Keratinocyte (primary cell): ENCODE results near the gene PAX5. TPM values are rescaled to one million over a fixed set of nuclear protein-coding genes. Genes with fewer than 3 reads are reported as not detected.

Experiments used
- DNase-seq: peaks from one replicate; pipeline ENCODE4 v3.0.0-alpha.2; 2011; ENCODE audit warnings: low read depth, missing footprints, low spot score
- FAIRE-seq: peaks from 2 replicates; lab custom pipeline; 2011; peaks lifted over from hg19 to GRCh38; lab: Jason Lieb, UNC
- H2AFZ ChIP-seq: 2 replicates; pipeline ENCODE4 v1.6.0; 2012; ENCODE audit warnings: low read length, control low read depth, inconsistent platforms; ENCODE audit not compliant: control insufficient read depth
- H3K27ac ChIP-seq: 2 replicates; pipeline ENCODE4 v1.5.1; 2011; ENCODE audit warnings: low read length; ENCODE audit not compliant: control insufficient read depth, insufficient read depth
- H3K27me3 ChIP-seq: 3 replicates; pipeline ENCODE4 v1.6.0; 2011; ENCODE audit warnings: low read length; ENCODE audit not compliant: control insufficient read depth, insufficient read depth; ENCODE audit errors: extremely low read depth
- H3K36me3 ChIP-seq, 2 experiments: 2 replicates in 1 of 2; 3 replicates in 1 of 2; pipeline ENCODE4 v1.5.1; 2011; ENCODE audit warnings: low read length in 2 of 2, mild to moderate bottlenecking in 1 of 2; ENCODE audit not compliant: control insufficient read depth in 2 of 2, insufficient read depth in 2 of 2; ENCODE audit errors: extremely low read depth in 1 of 2
- H3K4me1 ChIP-seq: 3 replicates; pipeline ENCODE4 v1.5.1; 2011; ENCODE audit warnings: low read length; ENCODE audit not compliant: control insufficient read depth, insufficient read depth; ENCODE audit errors: extremely low read depth
- H3K4me2 ChIP-seq: 3 replicates; pipeline ENCODE4 v1.6.0; 2011; ENCODE audit warnings: low read depth, low read length; ENCODE audit not compliant: control insufficient read depth, insufficient read depth; ENCODE audit errors: extremely low read depth
- H3K4me3 ChIP-seq, 3 experiments: fragments of 200-600 bp in 1 of 3; sonication (generic) in 1 of 3; 2 replicates in 2 of 3; 3 replicates in 1 of 3; pipeline ENCODE4 v1.5.1; 2011 to 2016; ENCODE audit warnings: low read length in 3 of 3, mild to moderate bottlenecking in 3 of 3, control low read depth in 2 of 3, inconsistent platforms in 1 of 3, low read depth in 1 of 3, mixed read lengths in 1 of 3, mixed run types in 1 of 3, moderate library complexity in 1 of 3; ENCODE audit not compliant: control insufficient read depth in 2 of 3, insufficient read depth in 2 of 3; ENCODE audit errors: extremely low read depth in 1 of 3
- H3K79me2 ChIP-seq: 2 replicates; pipeline ENCODE4 v1.6.0; 2012; ENCODE audit warnings: low read length; ENCODE audit not compliant: control insufficient read depth, insufficient read depth
- H3K9ac ChIP-seq: 3 replicates; pipeline ENCODE4 v1.6.0; 2011; ENCODE audit warnings: low read length; ENCODE audit not compliant: control insufficient read depth, insufficient read depth; ENCODE audit errors: extremely low read depth
- H3K9me1 ChIP-seq: 3 replicates; pipeline ENCODE4 v1.6.0; 2011; ENCODE audit warnings: low read length; ENCODE audit not compliant: control insufficient read depth, insufficient read depth; ENCODE audit errors: extremely low read depth
- H3K9me3 ChIP-seq: 2 replicates; pipeline ENCODE4 v1.5.1; 2012; ENCODE audit warnings: low read depth, low read length; ENCODE audit not compliant: control insufficient read depth
- H4K20me1 ChIP-seq: 3 replicates; pipeline ENCODE4 v1.6.0; 2011; ENCODE audit warnings: low read length; ENCODE audit not compliant: control insufficient read depth, insufficient read depth; ENCODE audit errors: extremely low read depth
- EZH2 ChIP-seq: IDR thresholded peaks from one replicate; pipeline ENCODE4 v1.6.1; 2012; ENCODE audit warnings: inconsistent platforms, mild to moderate bottlenecking, low read length, moderate library complexity
- dilution Hi-C: fragments of 300-500 bp; cut with MboI; formaldehyde crosslinking; loops from one replicate; pipeline ENCODE4 v1.7.0; 2020; ENCODE audit warnings: low sequenced_read_pairs; ENCODE audit not compliant: extremely low pct_ligation_motif_present
- polyA plus RNA-seq, 5 experiments: library from polyadenylated mRNA; depleted of rRNA in 3 of 5; stranded (reverse) in 3 of 5; stranded (forward) in 1 of 5; unstranded in 1 of 5; fragments of >200 nt; gene quantifications; 1 replicate in 1 of 5; 2 replicates in 3 of 5; 3 replicates in 1 of 5; pipeline versions ENCODE4 v1.2.1 to v1.2.3, GENCODE V29; 2011 to 2012; ENCODE audit warnings: missing spikeins in 2 of 5, low read depth in 1 of 5, low replicate concordance in 1 of 5
- TF ChIP-seq, protein P1 (sequence below), 3 experiments: IDR thresholded peaks in 1 of 3; conservative IDR thresholded peaks in 1 of 3; optimal IDR thresholded peaks in 1 of 3; 2 replicates in 2 of 3; 3 replicates in 1 of 3; pipeline versions ENCODE3 to v1.5.1; 2011; ENCODE audit warnings: low read length in 3 of 3, mild to moderate bottlenecking in 3 of 3, moderate library complexity in 2 of 3, control low read depth in 1 of 3, inconsistent platforms in 1 of 3; ENCODE audit not compliant: insufficient read depth in 2 of 3; ENCODE audit errors: extremely low read depth in 1 of 3

PAX5 gene
- polyA plus RNA-seq, 1 donor (not counting 4 experiments of a cell fraction or from before 2014, with no cell fraction given): not detected

DNA sequence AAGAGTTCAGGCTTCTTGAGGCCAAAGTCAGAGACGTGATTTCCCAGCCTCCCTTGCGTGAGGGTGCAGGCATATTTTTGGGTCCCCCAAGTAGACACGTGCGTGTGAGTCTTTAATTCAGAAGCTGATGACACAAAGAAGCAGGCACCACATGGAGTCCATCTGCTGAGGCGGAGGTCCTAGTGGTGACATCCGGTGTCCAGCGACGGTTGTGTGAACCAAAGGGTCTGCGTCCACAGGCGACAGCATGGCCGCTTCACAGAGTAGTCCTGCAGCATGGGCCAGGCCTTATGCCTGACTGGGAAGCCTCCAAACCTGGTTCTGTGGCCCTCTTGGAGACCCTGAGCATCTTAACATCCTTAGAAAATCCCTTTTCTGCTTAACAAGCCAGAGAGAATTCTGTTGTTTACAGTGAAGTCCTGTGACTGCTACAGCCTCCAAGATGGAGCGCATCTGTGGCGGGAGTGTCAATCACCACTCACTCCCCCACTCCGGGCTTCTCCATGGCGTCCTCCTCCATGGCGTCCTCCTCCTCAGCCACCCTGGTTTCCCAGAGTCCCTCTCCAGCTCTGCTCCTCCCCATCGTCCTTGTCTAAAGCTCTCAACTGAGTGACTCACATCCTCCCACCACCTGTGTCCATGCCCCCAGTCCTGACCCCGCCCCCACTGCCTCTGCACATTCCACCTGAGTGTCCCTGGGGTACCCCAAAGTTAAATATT is 133.8 kb downstream of the PAX5 start:
- Histone ChIP-seq H2AFZ (no peak overlapping the region), H3K79me2 (no peaks in the 10 kb centered on the region), H3K9me3 (no peaks in the 10 kb centered on the region), H3K9ac (no peak overlapping the region), H3K36me3 (no peaks in the 10 kb centered on the region), H3K27me3 (peaks cover 44% of the 10 kb centered on the region), H3K9me1 (no peaks in the 10 kb centered on the region), H4K20me1 (no peaks in the 10 kb centered on the region), H3K4me2 (no peak overlapping the region), H3K4me1 (peaks cover 9% of the 10 kb centered on the region), H3K27ac (no peak overlapping the region), H3K4me3 (no peak overlapping the region)
- no peak for DNase-seq
- no peak for FAIRE-seq
- TF ChIP-seq, protein P1, sequence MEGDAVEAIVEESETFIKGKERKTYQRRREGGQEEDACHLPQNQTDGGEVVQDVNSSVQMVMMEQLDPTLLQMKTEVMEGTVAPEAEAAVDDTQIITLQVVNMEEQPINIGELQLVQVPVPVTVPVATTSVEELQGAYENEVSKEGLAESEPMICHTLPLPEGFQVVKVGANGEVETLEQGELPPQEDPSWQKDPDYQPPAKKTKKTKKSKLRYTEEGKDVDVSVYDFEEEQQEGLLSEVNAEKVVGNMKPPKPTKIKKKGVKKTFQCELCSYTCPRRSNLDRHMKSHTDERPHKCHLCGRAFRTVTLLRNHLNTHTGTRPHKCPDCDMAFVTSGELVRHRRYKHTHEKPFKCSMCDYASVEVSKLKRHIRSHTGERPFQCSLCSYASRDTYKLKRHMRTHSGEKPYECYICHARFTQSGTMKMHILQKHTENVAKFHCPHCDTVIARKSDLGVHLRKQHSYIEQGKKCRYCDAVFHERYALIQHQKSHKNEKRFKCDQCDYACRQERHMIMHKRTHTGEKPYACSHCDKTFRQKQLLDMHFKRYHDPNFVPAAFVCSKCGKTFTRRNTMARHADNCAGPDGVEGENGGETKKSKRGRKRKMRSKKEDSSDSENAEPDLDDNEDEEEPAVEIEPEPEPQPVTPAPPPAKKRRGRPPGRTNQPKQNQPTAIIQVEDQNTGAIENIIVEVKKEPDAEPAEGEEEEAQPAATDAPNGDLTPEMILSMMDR (optimal IDR thresholded peaks at IDR 0.05 in 1 of 3, IDR thresholded peaks at IDR 0.05 in 1 of 3, conservative IDR thresholded peaks at IDR 0.05 in 1 of 3; ENCODE audit: extremely low read depth in 1 of 3, insufficient read depth in 2 of 3, low read length in 3 of 3): no peak
- no peak for TF ChIP-seq EZH2
- dilution Hi-C loops: no loop called here

GRCh38 chr9:36899406-36899805 is 134.7 kb downstream of the PAX5 start:
- H3K4me1 ChIP-seq: peaks cover 9% of the 10 kb centered on the region
- H3K36me3 ChIP-seq: no peaks in the 10 kb centered on the region
- no peaks in the 10 kb centered on the region for H4K20me1 ChIP-seq
- FAIRE-seq (no peak), DNase-seq (no peak)
- H3K9ac ChIP-seq: no peak overlapping the region
- no peak overlapping the region for H3K4me2 ChIP-seq
- H2AFZ ChIP-seq: no peak overlapping the region
- peaks cover 37% of the 10 kb centered on the region for H3K27me3 ChIP-seq
- no peaks in the 10 kb centered on the region for H3K79me2 ChIP-seq
- no peak overlapping the region for H3K4me3 ChIP-seq
- H3K9me3 ChIP-seq: no peaks in the 10 kb centered on the region
- H3K9me1 ChIP-seq: no peaks in the 10 kb centered on the region
- dilution Hi-C loops: no loop called here
- no peak overlapping the region for H3K27ac ChIP-seq
- no peak for TF ChIP-seq EZH2
- TF ChIP-seq, protein P1 (optimal IDR thresholded peaks at IDR 0.05 in 1 of 3, IDR thresholded peaks at IDR 0.05 in 1 of 3, conservative IDR thresholded peaks at IDR 0.05 in 1 of 3; ENCODE audit: extremely low read depth in 1 of 3, insufficient read depth in 2 of 3, low read length in 3 of 3): no peak
